Immature natural killer cell (primary cell): ENCODE data around the gene DLG2. TPM values are rescaled to one million over a fixed set of nuclear protein-coding genes. Genes with fewer than 3 reads are reported as not detected.
"Not testable (repeated sequence)": the region's sequence is repeated elsewhere in the genome, so short reads cannot be mapped to it uniquely, and the experiment has no call there.

Experiments used
- DNase-seq, 3 donors: peaks; one replicate each; pipeline ENCODE4 v3.0.0; 2022; ENCODE audit warnings: mixed read lengths in 1 of 3
- H3K27ac Mint-ChIP-seq, 6 donors: one replicate each; pipeline ENCODE4 v1.8.0; 2020; ENCODE audit warnings: mixed read lengths in 6 of 6, mild to moderate bottlenecking in 5 of 6, inconsistent platforms in 4 of 6, moderate library complexity in 3 of 6
- H3K27me3 Mint-ChIP-seq, 3 donors: one replicate each; pipeline ENCODE4 v1.8.0; 2020 to 2021; ENCODE audit warnings: low read depth in 3 of 3, mild to moderate bottlenecking in 3 of 3, mixed read lengths in 3 of 3, moderate library complexity in 3 of 3, inconsistent platforms in 1 of 3
- H3K36me3 Mint-ChIP-seq, 3 donors: one replicate each; pipeline ENCODE4 v1.8.0; 2020; ENCODE audit warnings: mixed read lengths in 3 of 3, inconsistent platforms in 2 of 3, mild to moderate bottlenecking in 2 of 3
- H3K4me1 Mint-ChIP-seq, 2 donors: one replicate each; pipeline ENCODE4 v1.8.0; 2020; ENCODE audit warnings: inconsistent platforms in 2 of 2, mild to moderate bottlenecking in 2 of 2, mixed read lengths in 2 of 2, moderate library complexity in 1 of 2
- H3K4me3 Mint-ChIP-seq, 5 donors: one replicate each; pipeline ENCODE4 v1.8.0; 2020; ENCODE audit warnings: mild to moderate bottlenecking in 5 of 5, mixed read lengths in 5 of 5, inconsistent platforms in 3 of 5, moderate library complexity in 3 of 5
- H3K9me3 Mint-ChIP-seq, 6 donors: one replicate each; pipeline ENCODE4 v1.8.0; 2020; ENCODE audit warnings: mild to moderate bottlenecking in 6 of 6, mixed read lengths in 6 of 6, inconsistent platforms in 4 of 6, moderate library complexity in 3 of 6
- polyA plus RNA-seq, 3 donors: library from polyadenylated mRNA; unstranded; fragments of 300-500 nt; fragmentation: Illumina TruSeq; gene quantifications; one replicate each; pipeline ENCODE4 v1.2.3, GENCODE V29; 2021

DLG2 gene
- polyA plus RNA-seq, 3 donors from 2014 or later = 0.57 to 1.9 (median 1.2) TPM

GRCh38 chr11:85164743-85165142, 462.4 kb downstream of the DLG2 start:
- Mint-ChIP-seq H3K27me3 (no peaks in the 10 kb centered on the region), H3K9me3 (peaks cover 7 to 54% (median 27%) of the 10 kb centered on the region in 6 donors), H3K27ac (no peak overlapping the region), H3K36me3 (no peaks in the 10 kb centered on the region), H3K4me3 (no peak overlapping the region), H3K4me1 (no peaks in the 10 kb centered on the region)
- DNase-seq = no peak

GRCh38 chr11:85154294-85154693, 472.9 kb downstream of the DLG2 start:
- no peaks in the 10 kb centered on the region for H3K4me1 Mint-ChIP-seq
- H3K9me3 Mint-ChIP-seq = peaks cover 21 to 52% (median 32%) of the 10 kb centered on the region in 6 donors
- H3K36me3 Mint-ChIP-seq = no peaks in the 10 kb centered on the region
- no peak overlapping the region for H3K27ac Mint-ChIP-seq
- no peaks in the 10 kb centered on the region for H3K27me3 Mint-ChIP-seq
- DNase-seq = no peak
- no peak overlapping the region for H3K4me3 Mint-ChIP-seq

- Mint-ChIP-seq H3K27ac (no peak overlapping the region), H3K9me3 (peaks cover 9 to 38% (median 18%) of the 10 kb centered on the region in 6 donors), H3K4me3 (no peak overlapping the region), H3K27me3 (peaks cover 0 to 1% (median 0%) of the 10 kb centered on the region in 3 donors), H3K36me3 (no peaks in the 10 kb centered on the region), H3K4me1 (no peaks in the 10 kb centered on the region)
- no peak for DNase-seq
These were observed 489.5 kb downstream of the DLG2 start for GRCh38 chr11:85137597-85137996.

GRCh38 chr11:85133636-85134035, 493.5 kb downstream of the DLG2 start:
- H3K4me3 Mint-ChIP-seq = no peak overlapping the region
- H3K27ac Mint-ChIP-seq = no peak overlapping the region
- H3K9me3 Mint-ChIP-seq = peaks cover 5 to 30% (median 22%) of the 10 kb centered on the region in 6 donors
- H3K27me3 Mint-ChIP-seq = peaks cover 0 to 1% (median 0%) of the 10 kb centered on the region in 3 donors
- H3K36me3 Mint-ChIP-seq = no peaks in the 10 kb centered on the region
- no peaks in the 10 kb centered on the region for H3K4me1 Mint-ChIP-seq
- DNase-seq = no peak

GRCh38 chr11:85132851-85133585, 494.1 kb downstream of the DLG2 start:
- H3K9me3 Mint-ChIP-seq = peaks cover 3 to 27% (median 19%) of the 10 kb centered on the region in 6 donors
- DNase-seq = no peak
- peaks cover 0 to 1% (median 0%) of the 10 kb centered on the region in 3 donors for H3K27me3 Mint-ChIP-seq
- H3K27ac Mint-ChIP-seq = no peak overlapping the region
- no peaks in the 10 kb centered on the region for H3K36me3 Mint-ChIP-seq
- no peaks in the 10 kb centered on the region for H3K4me1 Mint-ChIP-seq
- H3K4me3 Mint-ChIP-seq = no peak overlapping the region

- DNase-seq = no peak
- no peak overlapping the region for H3K27ac Mint-ChIP-seq
- H3K4me1 Mint-ChIP-seq = no peaks in the 10 kb centered on the region
- no peaks in the 10 kb centered on the region for H3K36me3 Mint-ChIP-seq
- H3K9me3 Mint-ChIP-seq = peaks cover 2 to 41% (median 21%) of the 10 kb centered on the region in 6 donors
- H3K27me3 Mint-ChIP-seq = no peaks in the 10 kb centered on the region
- no peak overlapping the region for H3K4me3 Mint-ChIP-seq
These were observed 499.8 kb downstream of the DLG2 start for GRCh38 chr11:85127349-85127748.

GRCh38 chr11:85123752-85124231, 503.4 kb downstream of the DLG2 start:
- DNase-seq = no peak
- H3K4me3 Mint-ChIP-seq = no peak overlapping the region
- no peaks in the 10 kb centered on the region for H3K27me3 Mint-ChIP-seq
- H3K4me1 Mint-ChIP-seq = no peaks in the 10 kb centered on the region
- H3K36me3 Mint-ChIP-seq = no peaks in the 10 kb centered on the region
- H3K9me3 Mint-ChIP-seq = peaks cover 8 to 45% (median 16%) of the 10 kb centered on the region in 6 donors
- H3K27ac Mint-ChIP-seq = no peak overlapping the region

- Mint-ChIP-seq H3K4me3 (no peak overlapping the region), H3K4me1 (no peaks in the 10 kb centered on the region), H3K9me3 (peaks cover 6 to 57% (median 18%) of the 10 kb centered on the region in 6 donors), H3K36me3 (no peaks in the 10 kb centered on the region), H3K27ac (no peak overlapping the region), H3K27me3 (no peaks in the 10 kb centered on the region)
- no peak for DNase-seq
These were observed 509.0 kb downstream of the DLG2 start for GRCh38 chr11:85118151-85118550.

- H3K27me3 Mint-ChIP-seq = no peaks in the 10 kb centered on the region
- peaks cover 4 to 51% (median 15%) of the 10 kb centered on the region in 6 donors for H3K9me3 Mint-ChIP-seq
- no peaks in the 10 kb centered on the region for H3K36me3 Mint-ChIP-seq
- no peak for DNase-seq
- no peaks in the 10 kb centered on the region for H3K4me1 Mint-ChIP-seq
- no peak overlapping the region for H3K27ac Mint-ChIP-seq
- no peak overlapping the region for H3K4me3 Mint-ChIP-seq
These were observed 511.3 kb downstream of the DLG2 start for GRCh38 chr11:85115798-85116197.

GRCh38 chr11:85114786-85115185, 512.4 kb downstream of the DLG2 start:
- Mint-ChIP-seq H3K36me3 (no peaks in the 10 kb centered on the region), H3K27me3 (peaks cover 0 to 2% (median 0%) of the 10 kb centered on the region in 3 donors), H3K4me3 (no peak overlapping the region), H3K4me1 (no peaks in the 10 kb centered on the region), H3K27ac (no peak overlapping the region), H3K9me3 (peaks cover 2 to 49% (median 18%) of the 10 kb centered on the region in 6 donors)
- no peak for DNase-seq

GRCh38 chr11:85110246-85110645, 516.9 kb downstream of the DLG2 start:
- H3K9me3 Mint-ChIP-seq = peaks cover 4 to 51% (median 21%) of the 10 kb centered on the region in 6 donors
- H3K27me3 Mint-ChIP-seq, H3K36me3 Mint-ChIP-seq, H3K4me1 Mint-ChIP-seq, H3K27ac Mint-ChIP-seq, DNase-seq, H3K4me3 Mint-ChIP-seq: not testable (repeated sequence)

GRCh38 chr11:85109141-85109540, 518.0 kb downstream of the DLG2 start:
- no peaks in the 10 kb centered on the region for H3K36me3 Mint-ChIP-seq
- no peak overlapping the region for H3K27ac Mint-ChIP-seq
- H3K4me1 Mint-ChIP-seq = no peaks in the 10 kb centered on the region
- H3K4me3 Mint-ChIP-seq = no peak overlapping the region
- peaks cover 0 to 2% (median 1%) of the 10 kb centered on the region in 3 donors for H3K27me3 Mint-ChIP-seq
- H3K9me3 Mint-ChIP-seq = peaks cover 10 to 56% (median 30%) of the 10 kb centered on the region in 6 donors
- DNase-seq = no peak

GRCh38 chr11:85105868-85106267, 521.3 kb downstream of the DLG2 start:
- H3K27ac Mint-ChIP-seq = no peak overlapping the region
- no peak for DNase-seq

GRCh38 chr11:85099522-85099921, 527.6 kb downstream of the DLG2 start:
- H3K27ac Mint-ChIP-seq = no peak overlapping the region
- DNase-seq = no peak
- H3K36me3 Mint-ChIP-seq = peaks cover 0 to 7% (median 0%) of the 10 kb centered on the region in 3 donors
- peaks cover 25 to 64% (median 33%) of the 10 kb centered on the region in 6 donors for H3K9me3 Mint-ChIP-seq
- no peaks in the 10 kb centered on the region for H3K4me1 Mint-ChIP-seq
- H3K4me3 Mint-ChIP-seq = no peak overlapping the region
- H3K27me3 Mint-ChIP-seq = no peaks in the 10 kb centered on the region

More at GRCh38 chr11:85105868-85106267, 521.3 kb downstream of the DLG2 start:
- peaks cover 13 to 48% (median 30%) of the 10 kb centered on the region in 6 donors for H3K9me3 Mint-ChIP-seq
- H3K4me3 Mint-ChIP-seq = no peak overlapping the region
- peaks cover 0 to 2% (median 1%) of the 10 kb centered on the region in 3 donors for H3K27me3 Mint-ChIP-seq
- no peaks in the 10 kb centered on the region for H3K4me1 Mint-ChIP-seq
- no peaks in the 10 kb centered on the region for H3K36me3 Mint-ChIP-seq
